Fibroblast of lung (primary cell): ENCODE results near the gene PCDHB10. TPM values are rescaled to one million over a fixed set of nuclear protein-coding genes. Genes with fewer than 3 reads are reported as not detected.
"Not testable (repeated sequence)": the region's sequence is repeated elsewhere in the genome, so short reads cannot be mapped to it uniquely, and the experiment has no call there.

Source experiments
- DNase-seq, 2 donors: peaks; one replicate each; pipeline versions ENCODE4 v3.0.0 to v3.0.0-alpha.2; 2010; ENCODE audit warnings: low read depth in 2 of 2
- H2AFZ ChIP-seq: 2 replicates; pipeline ENCODE4 v1.5.1; 2012; ENCODE audit warnings: low read length, control low read depth, inconsistent platforms
- H3K27ac ChIP-seq: 2 replicates; pipeline ENCODE4 v1.5.1; 2011; ENCODE audit warnings: low read length, control low read depth; ENCODE audit not compliant: insufficient read depth
- H3K27me3 ChIP-seq: 2 replicates; pipeline ENCODE4 v1.5.1; 2011; ENCODE audit warnings: mild to moderate bottlenecking, low read length; ENCODE audit not compliant: control insufficient read depth, insufficient read depth
- H3K36me3 ChIP-seq: 2 replicates; pipeline ENCODE4 v1.5.1; 2011; ENCODE audit warnings: low read length; ENCODE audit not compliant: control insufficient read depth, insufficient read depth
- H3K4me1 ChIP-seq: 2 replicates; pipeline ENCODE4 v1.5.1; 2011; ENCODE audit warnings: low read length; ENCODE audit not compliant: control insufficient read depth, insufficient read depth; ENCODE audit errors: extremely low read depth
- H3K4me2 ChIP-seq: 2 replicates; pipeline ENCODE4 v1.5.1; 2011; ENCODE audit warnings: low read length, control low read depth; ENCODE audit not compliant: insufficient read depth; ENCODE audit errors: extremely low read depth
- H3K4me3 ChIP-seq, 4 experiments: fragments of 200-600 bp in 1 of 4; sonication (generic) in 1 of 4; replicated peaks in 1 of 4; 2 replicates each; pipeline ENCODE4 v1.5.1; 2011 to 2016; ENCODE audit warnings: low read length in 4 of 4, low read depth in 3 of 4, mild to moderate bottlenecking in 3 of 4, control low read depth in 2 of 4, inconsistent platforms in 1 of 4, mixed read lengths in 1 of 4; ENCODE audit not compliant: insufficient read depth in 1 of 4; ENCODE audit errors: control extremely low read depth in 1 of 4
- H3K79me2 ChIP-seq: 2 replicates; pipeline ENCODE4 v1.5.1; 2012; ENCODE audit warnings: mild to moderate bottlenecking, low read length, inconsistent platforms; ENCODE audit not compliant: control insufficient read depth, insufficient read depth
- H3K9ac ChIP-seq: 2 replicates; pipeline ENCODE4 v1.5.1; 2011; ENCODE audit warnings: mild to moderate bottlenecking, low read length, control low read depth; ENCODE audit not compliant: insufficient read depth
- H3K9me3 ChIP-seq: 2 replicates; pipeline ENCODE4 v1.5.1; 2012; ENCODE audit warnings: low read depth, low read length; ENCODE audit not compliant: control insufficient read depth, insufficient read depth
- H4K20me1 ChIP-seq: 2 replicates; pipeline ENCODE4 v1.5.1; 2011; ENCODE audit warnings: low read length; ENCODE audit not compliant: control insufficient read depth, insufficient read depth; ENCODE audit errors: extremely low read depth
- CTCF ChIP-seq, 2 donors: IDR thresholded peaks in 1 of 2; conservative IDR thresholded peaks in 1 of 2; 1 replicate in 1 of 2; 2 replicates in 1 of 2; pipeline ENCODE4 v1.5.1; 2011 to 2012; ENCODE audit warnings: low read length in 2 of 2, control low read depth in 1 of 2, inconsistent platforms in 1 of 2, low read depth in 1 of 2, mild to moderate bottlenecking in 1 of 2
- EZH2 ChIP-seq: IDR thresholded peaks from 2 replicates; pipeline ENCODE4 v1.5.1; 2012; ENCODE audit warnings: low read length, control low read depth, mild to moderate bottlenecking; ENCODE audit errors: missing control alignments
- polyA plus RNA-seq, 2 donors: library from polyadenylated mRNA; depleted of rRNA in 1 of 2; stranded (reverse) in 1 of 2; unstranded in 1 of 2; fragments of >200 nt; gene quantifications; 2 replicates each; pipeline ENCODE4 v1.2.1, GENCODE V29; 2011 to 2012; ENCODE audit warnings: missing spikeins in 1 of 2
- total RNA-seq: library from RNA; depleted of rRNA; stranded (reverse); fragments of >200 nt; gene quantifications from 2 replicates; pipeline ENCODE4 v1.2.1, GENCODE V29; 2014

Gene PCDHB10
- total and polyA plus RNA-seq, 2 donors (not counting 1 experiment from before 2014, with no cell fraction given) = 0.78 to 2.0 TPM

GRCh38 chr5:141216035-141216434 lies 23.9 kb downstream of the PCDHB10 start:
- not testable (repeated sequence) for H2AFZ ChIP-seq, H3K4me1 ChIP-seq, DNase-seq, H3K27me3 ChIP-seq, H3K27ac ChIP-seq, H3K36me3 ChIP-seq, H3K79me2 ChIP-seq, H4K20me1 ChIP-seq, H3K9ac ChIP-seq, H3K4me2 ChIP-seq, H3K4me3 ChIP-seq, H3K9me3 ChIP-seq

- peak; percentile 13 to 21 for DNase-seq
- Histone ChIP-seq H3K4me2 (no peak within 1 kb of the TSS), H3K36me3 (no peaks in the 10 kb centered on the region), H3K4me3 (peak within 1 kb of the TSS in 2 of 4 experiments; percentile 16 to 42), H3K79me2 (no peaks in the 10 kb centered on the region), H3K27me3 (no peaks in the 10 kb centered on the region), H3K4me1 (no peaks in the 10 kb centered on the region), H4K20me1 (no peaks in the 10 kb centered on the region), H2AFZ (no peak within 1 kb of the TSS), H3K9ac (no peak within 1 kb of the TSS), H3K9me3 (no peaks in the 10 kb centered on the region), H3K27ac (no peak within 1 kb of the TSS)
- TF ChIP-seq EZH2 (no peak), CTCF (conservative IDR thresholded peaks at IDR 0.05 in 1 of 2, IDR thresholded peaks at IDR 0.05 in 1 of 2; ENCODE audit: low read depth in 1 of 2, low read length in 2 of 2) (no peak)
Observed at GRCh38 chr5:141223112-141223783, 31.1 kb downstream of the PCDHB10 start, which contains the start of gene PCDHB14. Gene PCDHB14 (plus strand): TSS chr5:141223343. CDS start chr5:141223506, 163 bp downstream.

- H3K4me1 ChIP-seq, H3K36me3 ChIP-seq, H3K4me2 ChIP-seq, H3K9me3 ChIP-seq, H3K9ac ChIP-seq, H4K20me1 ChIP-seq, H3K4me3 ChIP-seq, H2AFZ ChIP-seq, H3K27ac ChIP-seq, H3K79me2 ChIP-seq, H3K27me3 ChIP-seq, DNase-seq: not testable (repeated sequence)
Observed at GRCh38 chr5:141224844-141225243, 32.7 kb downstream of the PCDHB10 start.

- H3K4me1 ChIP-seq, DNase-seq, H3K27me3 ChIP-seq, H3K4me2 ChIP-seq, H3K9ac ChIP-seq, H3K36me3 ChIP-seq, H3K27ac ChIP-seq, H3K4me3 ChIP-seq, H3K79me2 ChIP-seq, H2AFZ ChIP-seq, H3K9me3 ChIP-seq, H4K20me1 ChIP-seq: not testable (repeated sequence)
Observed at GRCh38 chr5:141225421-141225820, 33.3 kb downstream of the PCDHB10 start.
